ENCODE measurements around the gene UCK2. TPM values are rescaled to one million over a fixed set of nuclear protein-coding genes. Genes with fewer than 3 reads are reported as not detected.

UCK2 gene
- total and polyA plus RNA-seq, 9 of the 15 experiments (the other 6 are each of a cell fraction or from before 2014, with no cell fraction given) = 71.6 to 145 (median 95.8) TPM

DNA sequence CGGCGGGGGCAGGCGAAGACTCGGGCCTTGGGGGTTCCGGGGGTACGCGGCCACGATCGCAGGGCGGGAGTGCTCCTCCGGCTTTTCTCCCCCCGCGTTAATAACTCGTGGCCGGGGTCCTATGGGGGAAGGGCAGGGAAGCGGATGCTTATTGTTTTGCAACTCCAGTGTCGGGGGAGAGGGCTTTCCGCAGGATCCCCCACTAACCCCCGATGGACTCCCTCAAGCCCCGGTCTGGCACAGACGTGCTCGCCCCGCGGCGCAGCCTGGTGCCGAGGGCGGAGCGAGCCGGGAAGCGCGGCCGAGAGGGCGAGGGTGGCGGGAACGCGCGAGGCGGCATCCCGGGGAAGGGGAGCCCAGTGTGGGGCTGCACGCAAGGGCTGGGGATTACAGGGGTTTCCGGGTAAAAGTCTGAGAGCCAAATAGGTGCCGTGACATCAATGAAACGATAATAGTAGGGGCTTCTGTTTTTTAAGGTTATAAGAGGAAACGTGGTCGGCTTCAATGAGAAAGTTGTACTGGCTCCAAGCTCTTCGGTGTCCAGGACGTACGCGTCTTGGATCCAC lies 772 bp downstream of the UCK2 start (continued):
- TF ChIP-seq NFYB (IDR thresholded peaks at IDR 0.05; ENCODE audit: extremely low read depth, insufficient read length) = no peak
- peak; percentile 20 for TF ChIP-seq HMGN3 (IDR thresholded peaks at IDR 0.05; ENCODE audit: borderline replicate concordance, extremely low read depth, insufficient read length, low read depth, low read length)
- TF ChIP-seq JUNB (CRISPR knock-in tag; conservative IDR thresholded peaks at IDR 0.05) = no peak
- no peak for TF ChIP-seq SRSF7 (optimal IDR thresholded peaks at IDR 0.05; ENCODE audit: low read depth, low read length)
- TF ChIP-seq NCOA1 (IDR thresholded peaks at IDR 0.05; ENCODE audit: low read depth) = no peak
- TF ChIP-seq, protein P1, sequence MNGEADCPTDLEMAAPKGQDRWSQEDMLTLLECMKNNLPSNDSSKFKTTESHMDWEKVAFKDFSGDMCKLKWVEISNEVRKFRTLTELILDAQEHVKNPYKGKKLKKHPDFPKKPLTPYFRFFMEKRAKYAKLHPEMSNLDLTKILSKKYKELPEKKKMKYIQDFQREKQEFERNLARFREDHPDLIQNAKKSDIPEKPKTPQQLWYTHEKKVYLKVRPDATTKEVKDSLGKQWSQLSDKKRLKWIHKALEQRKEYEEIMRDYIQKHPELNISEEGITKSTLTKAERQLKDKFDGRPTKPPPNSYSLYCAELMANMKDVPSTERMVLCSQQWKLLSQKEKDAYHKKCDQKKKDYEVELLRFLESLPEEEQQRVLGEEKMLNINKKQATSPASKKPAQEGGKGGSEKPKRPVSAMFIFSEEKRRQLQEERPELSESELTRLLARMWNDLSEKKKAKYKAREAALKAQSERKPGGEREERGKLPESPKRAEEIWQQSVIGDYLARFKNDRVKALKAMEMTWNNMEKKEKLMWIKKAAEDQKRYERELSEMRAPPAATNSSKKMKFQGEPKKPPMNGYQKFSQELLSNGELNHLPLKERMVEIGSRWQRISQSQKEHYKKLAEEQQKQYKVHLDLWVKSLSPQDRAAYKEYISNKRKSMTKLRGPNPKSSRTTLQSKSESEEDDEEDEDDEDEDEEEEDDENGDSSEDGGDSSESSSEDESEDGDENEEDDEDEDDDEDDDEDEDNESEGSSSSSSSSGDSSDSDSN (IDR thresholded peaks at IDR 0.05; ENCODE audit: borderline replicate concordance in 1 of 2, low read depth in 2 of 2, low read length in 2 of 2) = peak in 1 of 2 experiments; percentile 82; a peak in 1 of 4 replicates
- TF ChIP-seq BCL6 (CRISPR knock-in tag; IDR thresholded peaks at IDR 0.05) = no peak
- TF ChIP-seq, protein P2, sequence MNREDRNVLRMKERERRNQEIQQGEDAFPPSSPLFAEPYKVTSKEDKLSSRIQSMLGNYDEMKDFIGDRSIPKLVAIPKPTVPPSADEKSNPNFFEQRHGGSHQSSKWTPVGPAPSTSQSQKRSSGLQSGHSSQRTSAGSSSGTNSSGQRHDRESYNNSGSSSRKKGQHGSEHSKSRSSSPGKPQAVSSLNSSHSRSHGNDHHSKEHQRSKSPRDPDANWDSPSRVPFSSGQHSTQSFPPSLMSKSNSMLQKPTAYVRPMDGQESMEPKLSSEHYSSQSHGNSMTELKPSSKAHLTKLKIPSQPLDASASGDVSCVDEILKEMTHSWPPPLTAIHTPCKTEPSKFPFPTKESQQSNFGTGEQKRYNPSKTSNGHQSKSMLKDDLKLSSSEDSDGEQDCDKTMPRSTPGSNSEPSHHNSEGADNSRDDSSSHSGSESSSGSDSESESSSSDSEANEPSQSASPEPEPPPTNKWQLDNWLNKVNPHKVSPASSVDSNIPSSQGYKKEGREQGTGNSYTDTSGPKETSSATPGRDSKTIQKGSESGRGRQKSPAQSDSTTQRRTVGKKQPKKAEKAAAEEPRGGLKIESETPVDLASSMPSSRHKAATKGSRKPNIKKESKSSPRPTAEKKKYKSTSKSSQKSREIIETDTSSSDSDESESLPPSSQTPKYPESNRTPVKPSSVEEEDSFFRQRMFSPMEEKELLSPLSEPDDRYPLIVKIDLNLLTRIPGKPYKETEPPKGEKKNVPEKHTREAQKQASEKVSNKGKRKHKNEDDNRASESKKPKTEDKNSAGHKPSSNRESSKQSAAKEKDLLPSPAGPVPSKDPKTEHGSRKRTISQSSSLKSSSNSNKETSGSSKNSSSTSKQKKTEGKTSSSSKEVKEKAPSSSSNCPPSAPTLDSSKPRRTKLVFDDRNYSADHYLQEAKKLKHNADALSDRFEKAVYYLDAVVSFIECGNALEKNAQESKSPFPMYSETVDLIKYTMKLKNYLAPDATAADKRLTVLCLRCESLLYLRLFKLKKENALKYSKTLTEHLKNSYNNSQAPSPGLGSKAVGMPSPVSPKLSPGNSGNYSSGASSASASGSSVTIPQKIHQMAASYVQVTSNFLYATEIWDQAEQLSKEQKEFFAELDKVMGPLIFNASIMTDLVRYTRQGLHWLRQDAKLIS (CRISPR knock-in tag; IDR thresholded peaks at IDR 0.05) = no peak
- TF ChIP-seq, protein P3, sequence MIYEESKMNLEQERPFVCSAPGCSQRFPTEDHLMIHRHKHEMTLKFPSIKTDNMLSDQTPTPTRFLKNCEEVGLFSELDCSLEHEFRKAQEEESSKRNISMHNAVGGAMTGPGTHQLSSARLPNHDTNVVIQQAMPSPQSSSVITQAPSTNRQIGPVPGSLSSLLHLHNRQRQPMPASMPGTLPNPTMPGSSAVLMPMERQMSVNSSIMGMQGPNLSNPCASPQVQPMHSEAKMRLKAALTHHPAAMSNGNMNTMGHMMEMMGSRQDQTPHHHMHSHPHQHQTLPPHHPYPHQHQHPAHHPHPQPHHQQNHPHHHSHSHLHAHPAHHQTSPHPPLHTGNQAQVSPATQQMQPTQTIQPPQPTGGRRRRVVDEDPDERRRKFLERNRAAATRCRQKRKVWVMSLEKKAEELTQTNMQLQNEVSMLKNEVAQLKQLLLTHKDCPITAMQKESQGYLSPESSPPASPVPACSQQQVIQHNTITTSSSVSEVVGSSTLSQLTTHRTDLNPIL (CRISPR knock-in tag; IDR thresholded peaks at IDR 0.05) = no peak
- TF ChIP-seq GTF2F1 (IDR thresholded peaks at IDR 0.05; ENCODE audit: low read depth, low read length) = 0 out of 2 replicates have a peak, but pooled peaks have one; percentile 3
- TF ChIP-seq SMARCA4 (IDR thresholded peaks at IDR 0.05) = no peak
- no peak for TF ChIP-seq KLF13 (tag; IDR thresholded peaks at IDR 0.05; ENCODE audit: borderline replicate concordance, low read depth)
- no peak for TF ChIP-seq CBX8 (IDR thresholded peaks at IDR 0.05; ENCODE audit: borderline replicate concordance, extremely low read depth, low read depth, low read length, poor library complexity, severe bottlenecking)
- TF ChIP-seq HNRNPK (IDR thresholded peaks at IDR 0.05; ENCODE audit: low read depth, low read length, poor library complexity, severe bottlenecking) = no peak
- TF ChIP-seq, protein P4, sequence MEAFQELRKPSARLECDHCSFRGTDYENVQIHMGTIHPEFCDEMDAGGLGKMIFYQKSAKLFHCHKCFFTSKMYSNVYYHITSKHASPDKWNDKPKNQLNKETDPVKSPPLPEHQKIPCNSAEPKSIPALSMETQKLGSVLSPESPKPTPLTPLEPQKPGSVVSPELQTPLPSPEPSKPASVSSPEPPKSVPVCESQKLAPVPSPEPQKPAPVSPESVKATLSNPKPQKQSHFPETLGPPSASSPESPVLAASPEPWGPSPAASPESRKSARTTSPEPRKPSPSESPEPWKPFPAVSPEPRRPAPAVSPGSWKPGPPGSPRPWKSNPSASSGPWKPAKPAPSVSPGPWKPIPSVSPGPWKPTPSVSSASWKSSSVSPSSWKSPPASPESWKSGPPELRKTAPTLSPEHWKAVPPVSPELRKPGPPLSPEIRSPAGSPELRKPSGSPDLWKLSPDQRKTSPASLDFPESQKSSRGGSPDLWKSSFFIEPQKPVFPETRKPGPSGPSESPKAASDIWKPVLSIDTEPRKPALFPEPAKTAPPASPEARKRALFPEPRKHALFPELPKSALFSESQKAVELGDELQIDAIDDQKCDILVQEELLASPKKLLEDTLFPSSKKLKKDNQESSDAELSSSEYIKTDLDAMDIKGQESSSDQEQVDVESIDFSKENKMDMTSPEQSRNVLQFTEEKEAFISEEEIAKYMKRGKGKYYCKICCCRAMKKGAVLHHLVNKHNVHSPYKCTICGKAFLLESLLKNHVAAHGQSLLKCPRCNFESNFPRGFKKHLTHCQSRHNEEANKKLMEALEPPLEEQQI (IDR thresholded peaks at IDR 0.05) = no peak
- TF ChIP-seq ETV5 (CRISPR knock-in tag; IDR thresholded peaks at IDR 0.05; ENCODE audit: low read depth) = no peak; the same call in 1 of the 2 replicates
- TF ChIP-seq TRIM24 (IDR thresholded peaks at IDR 0.05) = no peak

Measured in K562 (cell line).